HCT116 (cell line): Measurements from ENCODE around the gene PRKN. TPM values are rescaled to one million over a fixed set of nuclear protein-coding genes. Genes with fewer than 3 reads are reported as not detected.

Experiments used
- ATAC-seq: fragments of 200-7000 bp; cut with Tn5 transposase; 2 replicates; pipeline ENCODE4 v1.9.1; 2020; ENCODE audit warnings: mild to moderate bottlenecking, moderate library complexity
- BruUV-seq: library from RNA; stranded (reverse); fragments of 400-500 nt; replicated peaks from 2 replicates; lab custom pipeline; 2021; lab: Mats Ljungman, UMichigan
- CTCF ChIA-PET: fragments of 300-600 bp; sonication (Branson Sonifier 250); formaldehyde crosslinking; loops from one replicate; lab custom pipeline; 2021; ENCODE audit warnings: antibody characterized with exemption; lab: Charles Lee
- POLR2A ChIA-PET: fragments of 300-600, 350-600 bp; sonication (Branson Sonifier 250); formaldehyde crosslinking; loops from one replicate; lab custom pipeline; 2021; ENCODE audit warnings: antibody characterized with exemption; lab: Charles Lee
- RAD21 ChIA-PET, 2 experiments: fragments of 300-600 bp; sonication (Branson Sonifier 250); formaldehyde crosslinking; loops; one replicate each; lab custom pipeline; 2023; ENCODE audit warnings: low total read pairs in 2 of 2; ENCODE audit not compliant: uncharacterized antibody in 2 of 2, unreplicated experiment in 2 of 2, low non-redundant PET in 1 of 2; lab: Charles Lee
- DNase-seq: peaks from one replicate; pipeline ENCODE4 v3.0.0-alpha.2; 2010; ENCODE audit warnings: low read depth, low spot score
- H2AFZ ChIP-seq: fragments of 200-600 bp; shearing (Covaris generic), sonication (generic); 2 replicates; pipeline ENCODE4 v1.6.1; 2017; ENCODE audit warnings: low read depth, mixed run types, mixed read lengths, antibody characterized with exemption, low read length; ENCODE audit not compliant: poor library complexity, severe bottlenecking
- H3K27ac ChIP-seq: 2 replicates; pipeline ENCODE4 v1.5.1; 2012; ENCODE audit warnings: low read depth, low read length
- H3K27me3 ChIP-seq: fragments of 200-600 bp; sonication (generic); 2 replicates; pipeline ENCODE4 v1.6.1; 2016; ENCODE audit warnings: mixed run types, low read length, mixed read lengths; ENCODE audit not compliant: insufficient read depth
- H3K36me3 ChIP-seq, 2 experiments: fragments of 200-500 bp in 1 of 2; fragments of 200-600 bp in 1 of 2; sonication (Bioruptor generic) in 1 of 2; sonication (generic) in 1 of 2; 2 replicates each; pipeline versions ENCODE4 v1.5.1 to v1.6.1; 2014 to 2016; ENCODE audit warnings: low read length in 2 of 2, inconsistent platforms in 1 of 2, mixed read lengths in 1 of 2, mixed run types in 1 of 2; ENCODE audit not compliant: insufficient read depth in 2 of 2, control insufficient read depth in 1 of 2
- H3K4me1 ChIP-seq, 2 experiments: fragments of 200-600 bp in 1 of 2; sonication (generic) in 1 of 2; 2 replicates each; pipeline versions ENCODE4 v1.5.1 to v1.6.1; 2012 to 2017; ENCODE audit warnings: low read length in 2 of 2, inconsistent platforms in 1 of 2, mild to moderate bottlenecking in 1 of 2, mixed read lengths in 1 of 2, mixed run types in 1 of 2, moderate library complexity in 1 of 2; ENCODE audit not compliant: insufficient read depth in 2 of 2, control insufficient read depth in 1 of 2
- H3K4me2 ChIP-seq: fragments of 200-600 bp; sonication (generic); 2 replicates; pipeline ENCODE4 v1.6.1; 2017; ENCODE audit warnings: mixed run types, low read length, mixed read lengths
- H3K4me3 ChIP-seq, 2 experiments: fragments of 200-600 bp in 1 of 2; sonication (generic) in 1 of 2; replicated peaks in 1 of 2; 2 replicates each; pipeline ENCODE4 v1.5.1; 2011 to 2016; ENCODE audit warnings: low read length in 2 of 2, control low read depth in 1 of 2, low read depth in 1 of 2, mild to moderate bottlenecking in 1 of 2, mixed read lengths in 1 of 2, mixed run types in 1 of 2
- H3K79me2 ChIP-seq: fragments of 200-600 bp; sonication (generic); 2 replicates; pipeline ENCODE4 v1.6.1; 2017; ENCODE audit warnings: mild to moderate bottlenecking, mixed run types, low read length, moderate library complexity, mixed read lengths; ENCODE audit not compliant: insufficient read depth
- H3K9ac ChIP-seq: fragments of 200-600 bp; sonication (generic); 2 replicates; pipeline ENCODE4 v1.6.1; 2016; ENCODE audit warnings: low read length, mixed read lengths
- H3K9me2 ChIP-seq: fragments of 200-600 bp; sonication (generic), shearing (Covaris generic); 2 replicates; pipeline ENCODE4 v1.6.1; 2017; ENCODE audit warnings: mixed run types, mild to moderate bottlenecking, moderate library complexity; ENCODE audit not compliant: insufficient read depth
- H3K9me3 ChIP-seq, 2 experiments: fragments of 200-500 bp in 1 of 2; fragments of 200-600 bp in 1 of 2; sonication (Bioruptor generic) in 1 of 2; sonication (generic) in 1 of 2; 2 replicates each; pipeline ENCODE4 v1.6.1; 2014 to 2017; ENCODE audit warnings: low read length in 2 of 2, mixed read lengths in 2 of 2, inconsistent platforms in 1 of 2, low read depth in 1 of 2, mild to moderate bottlenecking in 1 of 2, mixed run types in 1 of 2, moderate library complexity in 1 of 2; ENCODE audit not compliant: control insufficient read depth in 1 of 2, insufficient read depth in 1 of 2
- H4K20me1 ChIP-seq: fragments of 200-600 bp; sonication (generic), shearing (Covaris generic); 2 replicates; pipeline ENCODE4 v1.6.1; 2017; ENCODE audit warnings: mixed run types, mild to moderate bottlenecking, moderate library complexity; ENCODE audit not compliant: insufficient read depth
- CBX3 ChIP-seq: IDR thresholded peaks from 2 replicates; pipeline ENCODE4 v1.6.1; 2012; ENCODE audit warnings: low read depth
- CEBPB ChIP-seq: IDR thresholded peaks from 2 replicates; pipeline ENCODE4 v1.6.1; 2012; ENCODE audit warnings: low read depth
- EGR1 ChIP-seq: IDR thresholded peaks from 2 replicates; pipeline ENCODE4 v1.6.1; 2012; ENCODE audit warnings: low read depth
- ELF1 ChIP-seq: IDR thresholded peaks from 2 replicates; pipeline ENCODE4 v1.6.1; 2012; ENCODE audit warnings: low read depth, borderline replicate concordance
- EZH2 ChIP-seq: fragments of 200-600 bp; sonication (generic); IDR thresholded peaks from 2 replicates; pipeline ENCODE4 v1.6.1; 2017; ENCODE audit warnings: antibody characterized with exemption, mixed run types
- JUND ChIP-seq: IDR thresholded peaks from 2 replicates; pipeline ENCODE4 v1.6.1; 2012
- POLR2A ChIP-seq: IDR thresholded peaks from 2 replicates; pipeline ENCODE4 v1.7.0; 2011; ENCODE audit warnings: borderline replicate concordance; ENCODE audit not compliant: insufficient read depth, insufficient read length; ENCODE audit errors: extremely low read depth
- POLR2AphosphoS5 ChIP-seq: IDR thresholded peaks from 2 replicates; pipeline ENCODE4 v1.6.1; 2011; ENCODE audit warnings: mild to moderate bottlenecking, low read depth, low read length, moderate library complexity
- RAD21 ChIP-seq: IDR thresholded peaks from 2 replicates; pipeline ENCODE4 v1.6.1; 2012; ENCODE audit warnings: low read depth, mild to moderate bottlenecking
- SP1 ChIP-seq: IDR thresholded peaks from 2 replicates; pipeline ENCODE4 v1.6.1; 2012; ENCODE audit warnings: low read depth
- SRF ChIP-seq: IDR thresholded peaks from 2 replicates; pipeline ENCODE4 v1.6.1; 2012; ENCODE audit warnings: low read depth
- TCF7L2 ChIP-seq: IDR thresholded peaks from 2 replicates; pipeline ENCODE4 v1.7.0; 2011; ENCODE audit warnings: borderline replicate concordance, inconsistent platforms; ENCODE audit not compliant: insufficient read depth, insufficient read length; ENCODE audit errors: extremely low read depth
- YY1 ChIP-seq: IDR thresholded peaks from 2 replicates; pipeline ENCODE4 v1.6.1; 2011; ENCODE audit warnings: low read length, low read depth, moderate library complexity, mild to moderate bottlenecking; ENCODE audit not compliant: insufficient replicate concordance; ENCODE audit errors: extremely low read depth
- ZFX ChIP-seq: fragments of 450-650 bp; IDR thresholded peaks from 2 replicates; pipeline ENCODE4 v1.6.1; 2017
- ZNF274 ChIP-seq: fragments of 200-500 bp; sonication (Bioruptor generic); IDR thresholded peaks from 2 replicates; pipeline ENCODE4 v1.6.1; 2014; ENCODE audit warnings: mild to moderate bottlenecking, low read depth, low read length, inconsistent platforms
- intact Hi-C: fragments of 100-400 bp; cut with micrococcal nuclease; formaldehyde crosslinking; loops from 2 replicates; pipeline ENCODE4 v1.10.0; 2022
- total RNA-seq: library from RNA; stranded (reverse); gene quantifications from one replicate; pipeline ENCODE4 v1.2.1, GENCODE V29; 2021; ENCODE audit not compliant: unreplicated experiment
- TF ChIP-seq, protein P1 (sequence below), 3 experiments: fragments of 200-600 bp in 1 of 3; sonication (generic) in 1 of 3; IDR thresholded peaks in 2 of 3; conservative IDR thresholded peaks in 1 of 3; 2 replicates each; pipeline ENCODE4 v1.5.1; 2012 to 2017; ENCODE audit warnings: low read depth in 2 of 3, low read length in 2 of 3, antibody characterized with exemption in 1 of 3, borderline replicate concordance in 1 of 3, control low read depth in 1 of 3, mild to moderate bottlenecking in 1 of 3, mixed read lengths in 1 of 3, mixed run types in 1 of 3, moderate library complexity in 1 of 3; ENCODE audit not compliant: insufficient read depth in 1 of 3
- TF ChIP-seq, protein P2 (sequence below): IDR thresholded peaks from 2 replicates; pipeline ENCODE4 v1.6.1; 2011; ENCODE audit warnings: mild to moderate bottlenecking, low read length, moderate library complexity; ENCODE audit not compliant: insufficient replicate concordance; ENCODE audit errors: extremely low read depth
- TF ChIP-seq, protein P3 (sequence below): IDR thresholded peaks from 2 replicates; pipeline ENCODE4 v1.6.1; 2012
- TF ChIP-seq, protein P4 (sequence below): IDR thresholded peaks from 2 replicates; pipeline ENCODE4 v1.6.1; 2012

PRKN gene
- total RNA-seq, 1 experiment from 2014 or later: 2.6 TPM

DNA sequence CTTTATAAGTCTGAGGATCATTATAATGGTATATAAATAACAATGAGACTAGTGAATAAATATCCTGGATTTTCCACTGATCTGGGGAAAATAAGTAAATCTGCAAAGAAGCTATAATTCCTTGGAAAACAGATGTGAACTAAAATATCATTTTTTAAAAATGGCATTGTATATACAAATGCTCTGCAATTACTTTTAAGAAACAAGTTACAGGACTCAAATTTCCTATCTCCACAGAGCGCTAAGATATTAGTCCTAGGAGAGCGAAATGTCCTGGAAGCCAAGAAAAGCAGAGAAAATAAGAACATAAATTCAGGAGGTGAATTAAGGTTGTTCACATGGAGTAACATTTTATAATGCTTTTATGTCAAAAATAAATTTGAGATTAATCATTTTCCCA is 61.3 kb downstream of the PRKN start:
- H3K79me2 ChIP-seq: no peaks in the 10 kb centered on the region
- intact Hi-C loops: no loop called here
- H3K9me2 ChIP-seq: no peaks in the 10 kb centered on the region
- H3K4me1 ChIP-seq: no peaks in the 10 kb centered on the region
- no peak overlapping the region for H3K4me3 ChIP-seq
- no peak for TF ChIP-seq SRF
- TF ChIP-seq, all 23 proteins: peak for 0
- ATAC-seq (no peak), DNase-seq (no peak)
- Histone ChIP-seq H3K36me3 (no peaks in the 10 kb centered on the region), H2AFZ (no peak overlapping the region), H4K20me1 (no peaks in the 10 kb centered on the region), H3K4me2 (no peak overlapping the region), H3K9me3 (no peaks in the 10 kb centered on the region; a peak in 1 of 4 replicates), H3K27me3 (no peaks in the 10 kb centered on the region), H3K27ac (no peak overlapping the region), H3K9ac (no peak overlapping the region)
- ChIA-PET CTCF (no interaction called here), POLR2A (no interaction called here), RAD21 (no interaction called here)
- no TSS peak for BruUV-seq

DNA sequence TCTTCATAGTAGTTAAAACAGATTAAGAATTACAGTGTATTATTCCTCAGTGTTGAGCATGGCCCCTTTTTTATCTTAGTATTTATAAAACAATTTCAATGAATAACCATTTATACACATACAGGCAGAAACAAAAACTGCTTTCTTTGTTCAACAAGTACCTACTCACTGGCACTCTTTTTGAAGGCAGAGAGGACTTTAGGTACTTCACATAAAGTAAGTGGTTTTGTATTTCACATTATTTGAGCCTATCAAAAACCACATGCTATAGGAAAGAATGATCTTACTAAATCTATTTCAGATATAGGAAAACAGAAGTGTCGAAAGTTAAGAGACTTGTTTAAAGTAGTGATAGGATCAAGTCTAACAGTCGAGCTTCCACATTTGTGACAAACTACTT is 73.8 kb downstream of the PRKN start:
- no peaks in the 10 kb centered on the region for H3K36me3 ChIP-seq
- no peak overlapping the region for H3K4me2 ChIP-seq
- BruUV-seq: no TSS peak
- no peaks in the 10 kb centered on the region for H3K27me3 ChIP-seq
- no peaks in the 10 kb centered on the region for H3K9me3 ChIP-seq
- no peaks in the 10 kb centered on the region for H3K79me2 ChIP-seq
- DNase-seq: no peak
- intact Hi-C loops: no loop called here
- H2AFZ ChIP-seq: no peak overlapping the region
- no peaks in the 10 kb centered on the region for H3K4me1 ChIP-seq
- CTCF ChIA-PET: no interaction called here
- H3K4me3 ChIP-seq: no peak overlapping the region
- ATAC-seq: no peak
- H3K9ac ChIP-seq: no peak overlapping the region
- H3K9me2 ChIP-seq: no peaks in the 10 kb centered on the region
- RAD21 ChIA-PET: no interaction called here
- H4K20me1 ChIP-seq: no peaks in the 10 kb centered on the region; the same call in 1 of the 2 replicates
- no peak overlapping the region for H3K27ac ChIP-seq
- POLR2A ChIA-PET: no interaction called here
- TF ChIP-seq POLR2AphosphoS5: no peak
- TF ChIP-seq CBX3: no peak
- no peak for TF ChIP-seq YY1
- no peak for TF ChIP-seq SP1
- TF ChIP-seq, protein P1, sequence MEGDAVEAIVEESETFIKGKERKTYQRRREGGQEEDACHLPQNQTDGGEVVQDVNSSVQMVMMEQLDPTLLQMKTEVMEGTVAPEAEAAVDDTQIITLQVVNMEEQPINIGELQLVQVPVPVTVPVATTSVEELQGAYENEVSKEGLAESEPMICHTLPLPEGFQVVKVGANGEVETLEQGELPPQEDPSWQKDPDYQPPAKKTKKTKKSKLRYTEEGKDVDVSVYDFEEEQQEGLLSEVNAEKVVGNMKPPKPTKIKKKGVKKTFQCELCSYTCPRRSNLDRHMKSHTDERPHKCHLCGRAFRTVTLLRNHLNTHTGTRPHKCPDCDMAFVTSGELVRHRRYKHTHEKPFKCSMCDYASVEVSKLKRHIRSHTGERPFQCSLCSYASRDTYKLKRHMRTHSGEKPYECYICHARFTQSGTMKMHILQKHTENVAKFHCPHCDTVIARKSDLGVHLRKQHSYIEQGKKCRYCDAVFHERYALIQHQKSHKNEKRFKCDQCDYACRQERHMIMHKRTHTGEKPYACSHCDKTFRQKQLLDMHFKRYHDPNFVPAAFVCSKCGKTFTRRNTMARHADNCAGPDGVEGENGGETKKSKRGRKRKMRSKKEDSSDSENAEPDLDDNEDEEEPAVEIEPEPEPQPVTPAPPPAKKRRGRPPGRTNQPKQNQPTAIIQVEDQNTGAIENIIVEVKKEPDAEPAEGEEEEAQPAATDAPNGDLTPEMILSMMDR (IDR thresholded peaks at IDR 0.05 in 2 of 3, conservative IDR thresholded peaks at IDR 0.05 in 1 of 3; ENCODE audit: borderline replicate concordance in 1 of 3, insufficient read depth in 1 of 3, low read depth in 2 of 3, low read length in 2 of 3): no peak
- no peak for TF ChIP-seq SRF
- TF ChIP-seq ZFX: no peak
- TF ChIP-seq CEBPB: no peak
- TF ChIP-seq, protein P2, sequence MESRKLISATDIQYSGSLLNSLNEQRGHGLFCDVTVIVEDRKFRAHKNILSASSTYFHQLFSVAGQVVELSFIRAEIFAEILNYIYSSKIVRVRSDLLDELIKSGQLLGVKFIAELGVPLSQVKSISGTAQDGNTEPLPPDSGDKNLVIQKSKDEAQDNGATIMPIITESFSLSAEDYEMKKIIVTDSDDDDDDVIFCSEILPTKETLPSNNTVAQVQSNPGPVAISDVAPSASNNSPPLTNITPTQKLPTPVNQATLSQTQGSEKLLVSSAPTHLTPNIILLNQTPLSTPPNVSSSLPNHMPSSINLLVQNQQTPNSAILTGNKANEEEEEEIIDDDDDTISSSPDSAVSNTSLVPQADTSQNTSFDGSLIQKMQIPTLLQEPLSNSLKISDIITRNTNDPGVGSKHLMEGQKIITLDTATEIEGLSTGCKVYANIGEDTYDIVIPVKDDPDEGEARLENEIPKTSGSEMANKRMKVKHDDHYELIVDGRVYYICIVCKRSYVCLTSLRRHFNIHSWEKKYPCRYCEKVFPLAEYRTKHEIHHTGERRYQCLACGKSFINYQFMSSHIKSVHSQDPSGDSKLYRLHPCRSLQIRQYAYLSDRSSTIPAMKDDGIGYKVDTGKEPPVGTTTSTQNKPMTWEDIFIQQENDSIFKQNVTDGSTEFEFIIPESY: no peak
- TF ChIP-seq, protein P3, sequence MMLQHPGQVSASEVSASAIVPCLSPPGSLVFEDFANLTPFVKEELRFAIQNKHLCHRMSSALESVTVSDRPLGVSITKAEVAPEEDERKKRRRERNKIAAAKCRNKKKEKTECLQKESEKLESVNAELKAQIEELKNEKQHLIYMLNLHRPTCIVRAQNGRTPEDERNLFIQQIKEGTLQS: no peak
- no peak for TF ChIP-seq EZH2
- TF ChIP-seq POLR2A: no peak
- no peak for TF ChIP-seq ELF1
- TF ChIP-seq, protein P4, sequence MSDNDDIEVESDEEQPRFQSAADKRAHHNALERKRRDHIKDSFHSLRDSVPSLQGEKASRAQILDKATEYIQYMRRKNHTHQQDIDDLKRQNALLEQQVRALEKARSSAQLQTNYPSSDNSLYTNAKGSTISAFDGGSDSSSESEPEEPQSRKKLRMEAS: no peak
- no peak for TF ChIP-seq EGR1
- TF ChIP-seq RAD21: no peak
- no peak for TF ChIP-seq ZNF274
- no peak for TF ChIP-seq TCF7L2
- no peak for TF ChIP-seq JUND
